ENCODE results near the gene SLC28A1. TPM values are rescaled to one million over a fixed set of nuclear protein-coding genes. Genes with fewer than 3 reads are reported as not detected.

SLC28A1 gene
- total and polyA plus RNA-seq, 4 donors: 0.09 to 39.7 (median 18.3) TPM

DNA sequence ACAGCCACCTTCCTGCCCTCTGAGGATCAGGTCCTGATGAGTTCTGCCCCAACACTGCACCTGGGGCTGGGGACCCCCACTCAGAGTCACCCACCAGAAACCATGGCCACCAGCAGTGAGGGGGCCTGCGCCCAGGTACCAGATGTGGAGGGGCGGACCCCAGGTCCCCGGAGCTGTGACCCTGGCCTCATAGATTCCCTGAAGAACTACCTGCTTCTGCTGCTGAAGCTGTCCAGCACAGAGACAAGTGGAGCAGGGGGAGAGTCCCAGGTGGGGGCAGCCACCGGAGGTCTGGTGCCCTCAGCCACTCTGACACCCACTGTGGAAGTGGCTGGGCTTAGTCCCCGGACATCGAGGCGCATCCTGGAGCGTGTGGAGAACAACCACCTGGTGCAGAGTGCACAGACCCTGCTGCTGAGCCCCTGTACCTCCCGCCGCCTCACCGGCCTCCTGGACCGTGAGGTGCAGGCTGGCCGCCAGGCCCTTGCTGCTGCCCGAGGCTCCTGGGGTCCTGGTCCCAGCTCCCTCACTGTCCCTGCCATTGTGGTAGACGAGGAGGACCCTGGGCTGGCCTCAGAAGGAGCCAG is 27.0 kb upstream of the SLC28A1 start:
- Histone ChIP-seq H3K36me3 (ENCODE audit: control insufficient read depth in 4 of 4, insufficient read depth in 3 of 4, low read depth in 1 of 4, low read length in 3 of 4) (no peaks in the 10 kb centered on the region), H3K4me1 (ENCODE audit: control insufficient read depth in 4 of 4, insufficient read depth in 4 of 4, low read length in 3 of 4) (peaks cover 0 to 10% (median 0%) of the 10 kb centered on the region in 4 donors), H3K4me3 (ENCODE audit: low read depth in 1 of 3, low read length in 3 of 3) (no peak overlapping the region), H3K27ac (ENCODE audit: low read depth in 1 of 2, low read length in 2 of 2) (no peak overlapping the region), H3K9me3 (ENCODE audit: control insufficient read depth in 4 of 4, low read length in 3 of 4) (no peaks in the 10 kb centered on the region), H3K27me3 (ENCODE audit: control insufficient read depth in 4 of 4, insufficient read depth in 4 of 4, low read length in 3 of 4) (no peaks in the 10 kb centered on the region), H3K9ac (ENCODE audit: low read depth in 1 of 2, low read length in 2 of 2) (no peak overlapping the region)
- 97% methylated on average over 15 of the region's 15 CpGs for WGBS
- TF ChIP-seq GABPA (IDR thresholded peaks at IDR 0.05 in 1 of 2, conservative IDR thresholded peaks at IDR 0.05 in 1 of 2) (no peak), EGR1 (IDR thresholded peaks at IDR 0.05; ENCODE audit: low read depth in 2 of 2) (no peak), FOXA1 (IDR thresholded peaks at IDR 0.05) (no peak), HNF4G (IDR thresholded peaks at IDR 0.05) (no peak), RAD21 (IDR thresholded peaks at IDR 0.05) (no peak), YY1 (IDR thresholded peaks at IDR 0.05) (no peak), HNF4A (conservative IDR thresholded peaks at IDR 0.05) (no peak), JUND (IDR thresholded peaks at IDR 0.05) (no peak)
- TF ChIP-seq, protein P1, sequence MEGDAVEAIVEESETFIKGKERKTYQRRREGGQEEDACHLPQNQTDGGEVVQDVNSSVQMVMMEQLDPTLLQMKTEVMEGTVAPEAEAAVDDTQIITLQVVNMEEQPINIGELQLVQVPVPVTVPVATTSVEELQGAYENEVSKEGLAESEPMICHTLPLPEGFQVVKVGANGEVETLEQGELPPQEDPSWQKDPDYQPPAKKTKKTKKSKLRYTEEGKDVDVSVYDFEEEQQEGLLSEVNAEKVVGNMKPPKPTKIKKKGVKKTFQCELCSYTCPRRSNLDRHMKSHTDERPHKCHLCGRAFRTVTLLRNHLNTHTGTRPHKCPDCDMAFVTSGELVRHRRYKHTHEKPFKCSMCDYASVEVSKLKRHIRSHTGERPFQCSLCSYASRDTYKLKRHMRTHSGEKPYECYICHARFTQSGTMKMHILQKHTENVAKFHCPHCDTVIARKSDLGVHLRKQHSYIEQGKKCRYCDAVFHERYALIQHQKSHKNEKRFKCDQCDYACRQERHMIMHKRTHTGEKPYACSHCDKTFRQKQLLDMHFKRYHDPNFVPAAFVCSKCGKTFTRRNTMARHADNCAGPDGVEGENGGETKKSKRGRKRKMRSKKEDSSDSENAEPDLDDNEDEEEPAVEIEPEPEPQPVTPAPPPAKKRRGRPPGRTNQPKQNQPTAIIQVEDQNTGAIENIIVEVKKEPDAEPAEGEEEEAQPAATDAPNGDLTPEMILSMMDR (IDR thresholded peaks at IDR 0.05; ENCODE audit: low read depth, low read length, missing input control): no peak
- TF ChIP-seq, protein P2, sequence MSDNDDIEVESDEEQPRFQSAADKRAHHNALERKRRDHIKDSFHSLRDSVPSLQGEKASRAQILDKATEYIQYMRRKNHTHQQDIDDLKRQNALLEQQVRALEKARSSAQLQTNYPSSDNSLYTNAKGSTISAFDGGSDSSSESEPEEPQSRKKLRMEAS (IDR thresholded peaks at IDR 0.05): no peak
- no peak for DNase-seq (ENCODE audit: low spot score)

DNA sequence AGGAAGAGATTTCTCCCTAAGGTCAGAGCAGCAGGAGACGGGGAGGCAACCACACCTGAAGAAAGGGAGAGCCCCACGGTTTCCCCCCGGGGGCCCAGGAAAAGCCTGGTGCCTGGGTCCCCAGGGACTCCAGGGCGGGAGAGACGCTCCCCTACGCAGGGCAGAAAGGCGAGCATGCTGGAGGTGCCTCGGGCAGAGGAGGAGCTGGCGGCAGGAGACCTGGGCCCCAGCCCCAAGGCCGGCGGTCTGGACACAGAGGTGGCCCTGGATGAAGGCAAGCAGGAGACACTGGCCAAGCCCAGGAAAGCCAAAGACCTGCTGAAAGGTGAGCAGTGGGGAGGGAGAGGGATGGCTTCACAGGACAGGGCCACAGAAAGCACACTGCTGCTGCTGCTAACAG is 26.2 kb upstream of the SLC28A1 start:
- H3K4me1 ChIP-seq (ENCODE audit: control insufficient read depth in 4 of 4, insufficient read depth in 4 of 4, low read length in 3 of 4): peaks cover 0 to 6% (median 0%) of the 10 kb centered on the region in 4 donors
- H3K36me3 ChIP-seq (ENCODE audit: control insufficient read depth in 4 of 4, insufficient read depth in 3 of 4, low read depth in 1 of 4, low read length in 3 of 4): no peaks in the 10 kb centered on the region
- WGBS: 93% methylated on average over 11 of the region's 11 CpGs
- H3K9me3 ChIP-seq (ENCODE audit: control insufficient read depth in 4 of 4, low read length in 3 of 4): no peaks in the 10 kb centered on the region
- H3K4me3 ChIP-seq (ENCODE audit: low read depth in 1 of 3, low read length in 3 of 3): no peak overlapping the region
- no peak for TF ChIP-seq GABPA (IDR thresholded peaks at IDR 0.05 in 1 of 2, conservative IDR thresholded peaks at IDR 0.05 in 1 of 2)
- TF ChIP-seq, protein P3, sequence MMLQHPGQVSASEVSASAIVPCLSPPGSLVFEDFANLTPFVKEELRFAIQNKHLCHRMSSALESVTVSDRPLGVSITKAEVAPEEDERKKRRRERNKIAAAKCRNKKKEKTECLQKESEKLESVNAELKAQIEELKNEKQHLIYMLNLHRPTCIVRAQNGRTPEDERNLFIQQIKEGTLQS (IDR thresholded peaks at IDR 0.05): no peak
- no peak for TF ChIP-seq TAF1 (conservative IDR thresholded peaks at IDR 0.05)
- TF ChIP-seq EGR1 (IDR thresholded peaks at IDR 0.05; ENCODE audit: low read depth in 2 of 2): no peak
- no peak for TF ChIP-seq HNF4G (IDR thresholded peaks at IDR 0.05)
- TF ChIP-seq, protein P4, sequence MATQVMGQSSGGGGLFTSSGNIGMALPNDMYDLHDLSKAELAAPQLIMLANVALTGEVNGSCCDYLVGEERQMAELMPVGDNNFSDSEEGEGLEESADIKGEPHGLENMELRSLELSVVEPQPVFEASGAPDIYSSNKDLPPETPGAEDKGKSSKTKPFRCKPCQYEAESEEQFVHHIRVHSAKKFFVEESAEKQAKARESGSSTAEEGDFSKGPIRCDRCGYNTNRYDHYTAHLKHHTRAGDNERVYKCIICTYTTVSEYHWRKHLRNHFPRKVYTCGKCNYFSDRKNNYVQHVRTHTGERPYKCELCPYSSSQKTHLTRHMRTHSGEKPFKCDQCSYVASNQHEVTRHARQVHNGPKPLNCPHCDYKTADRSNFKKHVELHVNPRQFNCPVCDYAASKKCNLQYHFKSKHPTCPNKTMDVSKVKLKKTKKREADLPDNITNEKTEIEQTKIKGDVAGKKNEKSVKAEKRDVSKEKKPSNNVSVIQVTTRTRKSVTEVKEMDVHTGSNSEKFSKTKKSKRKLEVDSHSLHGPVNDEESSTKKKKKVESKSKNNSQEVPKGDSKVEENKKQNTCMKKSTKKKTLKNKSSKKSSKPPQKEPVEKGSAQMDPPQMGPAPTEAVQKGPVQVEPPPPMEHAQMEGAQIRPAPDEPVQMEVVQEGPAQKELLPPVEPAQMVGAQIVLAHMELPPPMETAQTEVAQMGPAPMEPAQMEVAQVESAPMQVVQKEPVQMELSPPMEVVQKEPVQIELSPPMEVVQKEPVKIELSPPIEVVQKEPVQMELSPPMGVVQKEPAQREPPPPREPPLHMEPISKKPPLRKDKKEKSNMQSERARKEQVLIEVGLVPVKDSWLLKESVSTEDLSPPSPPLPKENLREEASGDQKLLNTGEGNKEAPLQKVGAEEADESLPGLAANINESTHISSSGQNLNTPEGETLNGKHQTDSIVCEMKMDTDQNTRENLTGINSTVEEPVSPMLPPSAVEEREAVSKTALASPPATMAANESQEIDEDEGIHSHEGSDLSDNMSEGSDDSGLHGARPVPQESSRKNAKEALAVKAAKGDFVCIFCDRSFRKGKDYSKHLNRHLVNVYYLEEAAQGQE (IDR thresholded peaks at IDR 0.05): no peak
- TF ChIP-seq RXRA (IDR thresholded peaks at IDR 0.05): no peak
- no peak for TF ChIP-seq NR2F2 (IDR thresholded peaks at IDR 0.05)
- TF ChIP-seq, protein P1 (IDR thresholded peaks at IDR 0.05; ENCODE audit: low read depth, low read length, missing input control): no peak
- TF ChIP-seq, protein P2 (IDR thresholded peaks at IDR 0.05): no peak
- TF ChIP-seq HNF4A (conservative IDR thresholded peaks at IDR 0.05): no peak
- TF ChIP-seq, protein P5, sequence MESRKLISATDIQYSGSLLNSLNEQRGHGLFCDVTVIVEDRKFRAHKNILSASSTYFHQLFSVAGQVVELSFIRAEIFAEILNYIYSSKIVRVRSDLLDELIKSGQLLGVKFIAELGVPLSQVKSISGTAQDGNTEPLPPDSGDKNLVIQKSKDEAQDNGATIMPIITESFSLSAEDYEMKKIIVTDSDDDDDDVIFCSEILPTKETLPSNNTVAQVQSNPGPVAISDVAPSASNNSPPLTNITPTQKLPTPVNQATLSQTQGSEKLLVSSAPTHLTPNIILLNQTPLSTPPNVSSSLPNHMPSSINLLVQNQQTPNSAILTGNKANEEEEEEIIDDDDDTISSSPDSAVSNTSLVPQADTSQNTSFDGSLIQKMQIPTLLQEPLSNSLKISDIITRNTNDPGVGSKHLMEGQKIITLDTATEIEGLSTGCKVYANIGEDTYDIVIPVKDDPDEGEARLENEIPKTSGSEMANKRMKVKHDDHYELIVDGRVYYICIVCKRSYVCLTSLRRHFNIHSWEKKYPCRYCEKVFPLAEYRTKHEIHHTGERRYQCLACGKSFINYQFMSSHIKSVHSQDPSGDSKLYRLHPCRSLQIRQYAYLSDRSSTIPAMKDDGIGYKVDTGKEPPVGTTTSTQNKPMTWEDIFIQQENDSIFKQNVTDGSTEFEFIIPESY (IDR thresholded peaks at IDR 0.05): no peak
- TF ChIP-seq YY1 (IDR thresholded peaks at IDR 0.05): no peak
- no peak for TF ChIP-seq JUND (IDR thresholded peaks at IDR 0.05)
- TF ChIP-seq FOXA1 (IDR thresholded peaks at IDR 0.05): no peak
- TF ChIP-seq RAD21 (IDR thresholded peaks at IDR 0.05): no peak
- TF ChIP-seq SP1 (IDR thresholded peaks at IDR 0.05): no peak
- TF ChIP-seq FOXA2 (IDR thresholded peaks at IDR 0.05): no peak
- no peak overlapping the region for H3K9ac ChIP-seq (ENCODE audit: low read depth in 1 of 2, low read length in 2 of 2)
- no peaks in the 10 kb centered on the region for H3K27me3 ChIP-seq (ENCODE audit: control insufficient read depth in 4 of 4, insufficient read depth in 4 of 4, low read length in 3 of 4)
- DNase-seq (ENCODE audit: low spot score): no peak
- no peak overlapping the region for H3K27ac ChIP-seq (ENCODE audit: low read depth in 1 of 2, low read length in 2 of 2)
